Common myeloid progenitor, CD34-positive (primary cell): Measurements from ENCODE around the gene YPEL4.

ENCODE experiments used
- CTCF ChIA-PET: fragments of 350-600 bp; sonication (Branson Sonifier 250); formaldehyde crosslinking; loops from one replicate; lab custom pipeline; 2021; ENCODE audit warnings: antibody characterized with exemption; lab: Charles Lee
- POLR2A ChIA-PET: fragments of 350-600 bp; sonication (Branson Sonifier 250); formaldehyde crosslinking; loops from one replicate; lab custom pipeline; 2021; ENCODE audit warnings: antibody characterized with exemption; lab: Charles Lee
- DNase-seq, 3 donors: peaks; one replicate each; pipeline versions ENCODE4 v3.0.0 to v3.0.0-alpha.2; 2013
- H3K27ac ChIP-seq, 2 experiments: 1 replicate in 1 of 2; 2 replicates in 1 of 2; pipeline ENCODE4 v1.7.0; 2013; ENCODE audit warnings: inconsistent platforms in 2 of 2, low read length in 2 of 2, mild to moderate bottlenecking in 2 of 2, low read depth in 1 of 2, moderate library complexity in 1 of 2; ENCODE audit not compliant: severe bottlenecking in 2 of 2, insufficient read depth in 1 of 2, poor library complexity in 1 of 2
- H3K27me3 ChIP-seq, 5 experiments: replicated peaks in 2 of 5; 1 replicate in 3 of 5; 2 replicates in 2 of 5; pipeline versions ENCODE4 v1.6.1 to v1.7.0; 2013; ENCODE audit warnings: low read length in 4 of 5, mild to moderate bottlenecking in 2 of 5, moderate library complexity in 2 of 5, inconsistent platforms in 1 of 5; ENCODE audit not compliant: insufficient read depth in 5 of 5, control insufficient read depth in 4 of 5
- H3K36me3 ChIP-seq, 4 experiments: 1 replicate in 2 of 4; 2 replicates in 2 of 4; pipeline versions ENCODE4 v1.6.1 to v1.7.0; 2013; ENCODE audit warnings: low read length in 3 of 4, control low read depth in 1 of 4, mild to moderate bottlenecking in 1 of 4; ENCODE audit not compliant: control insufficient read depth in 4 of 4, insufficient read depth in 4 of 4
- H3K4me1 ChIP-seq, 4 experiments: 1 replicate in 3 of 4; 2 replicates in 1 of 4; pipeline versions ENCODE4 v1.6.1 to v1.7.1; 2013; ENCODE audit warnings: low read length in 3 of 4, mild to moderate bottlenecking in 3 of 4, control low read depth in 1 of 4, inconsistent platforms in 1 of 4, moderate library complexity in 1 of 4; ENCODE audit not compliant: control insufficient read depth in 4 of 4, insufficient read depth in 4 of 4; ENCODE audit errors: control extremely low read depth in 1 of 4
- H3K4me3 ChIP-seq, 7 experiments: 1 replicate in 4 of 7; 2 replicates in 3 of 7; pipeline versions ENCODE4 v1.5.1 to v1.7.0; 2013; ENCODE audit warnings: mild to moderate bottlenecking in 7 of 7, low read length in 6 of 7, moderate library complexity in 6 of 7, inconsistent platforms in 2 of 7, low read depth in 2 of 7, control low read depth in 1 of 7; ENCODE audit not compliant: insufficient read depth in 4 of 7, control insufficient read depth in 1 of 7; ENCODE audit errors: extremely low read depth in 1 of 7
- H3K9me3 ChIP-seq, 5 experiments: 1 replicate in 4 of 5; 2 replicates in 1 of 5; pipeline versions ENCODE4 v1.6.1 to v1.7.1; 2013; ENCODE audit warnings: low read length in 4 of 5, mild to moderate bottlenecking in 2 of 5, inconsistent platforms in 1 of 5, low read depth in 1 of 5, moderate library complexity in 1 of 5; ENCODE audit not compliant: control insufficient read depth in 4 of 5, insufficient read depth in 2 of 5; ENCODE audit errors: control extremely low read depth in 1 of 5
- WGBS: methylation state at CpG from one replicate; pipeline ENCODE4 v1.1.5; 2013; ENCODE audit not compliant: insufficient coverage; 5-methylcytosine and 5-hydroxymethylcytosine counted together

The YPEL4 gene

GRCh38 chr11:57662893-57663292 is 13.2 kb upstream of the YPEL4 start:
- H3K27me3 ChIP-seq: no peaks in the 10 kb centered on the region
- H3K9me3 ChIP-seq: no peaks in the 10 kb centered on the region
- H3K4me3 ChIP-seq: no peak overlapping the region
- peak in 2 of 3 donors; percentile 67 to 68 for DNase-seq
- peaks cover 6 to 35% (median 27%) of the 10 kb centered on the region in 4 experiments for H3K36me3 ChIP-seq
- H3K4me1 ChIP-seq: peaks cover 8 to 16% (median 13%) of the 10 kb centered on the region in 4 experiments
- 50% methylated on average over 2 of the region's 4 CpGs for WGBS
- ChIA-PET CTCF (interaction anchor here (0.6 to 1.5 kb wide), 7 partner anchors 11 to 138 kb away, joined by 3 to 11 read pairs (median 3); partner anchors contain the start of gene UBE2L6), POLR2A (no interaction called here)
- H3K27ac ChIP-seq: no peak overlapping the region

- Histone ChIP-seq H3K27me3 (no peaks in the 10 kb centered on the region), H3K36me3 (peaks cover 6 to 35% (median 27%) of the 10 kb centered on the region in 4 experiments), H3K4me1 (peaks cover 8 to 18% (median 13%) of the 10 kb centered on the region in 4 experiments), H3K9me3 (no peaks in the 10 kb centered on the region), H3K27ac (no peak overlapping the region), H3K4me3 (no peak overlapping the region)
- DNase-seq: no peak
- CTCF ChIA-PET: interaction anchor here (0.6 to 1.8 kb wide), 4 partner anchors 11 to 1156 kb away, joined by 3 to 8 read pairs (median 4); partner anchors contain the start of gene YPEL4
- POLR2A ChIA-PET: interaction anchor here (0.6 kb wide), 1 partner anchor 11 kb away, joined by 4 read pairs; no protein-coding TSS in a partner anchor
- 96% methylated on average over 11 of the region's 14 CpGs for WGBS
Measured at GRCh38 chr11:57659669-57660068, 10.0 kb upstream of the YPEL4 start.

- DNase-seq: peak in 2 of 3 donors; percentile 56 to 59
- no CpG with 5 or more reads among the region's 8 CpGs for WGBS
- Histone ChIP-seq H3K9me3 (no peaks in the 10 kb centered on the region), H3K27ac (peak overlapping the region; percentile 62 to 85), H3K27me3 (no peaks in the 10 kb centered on the region), H3K4me3 (peak overlapping the region; percentile 75 to 98 (median 95)), H3K4me1 (peaks cover 14 to 24% (median 18%) of the 10 kb centered on the region in 4 experiments), H3K36me3 (peaks cover 6 to 35% (median 27%) of the 10 kb centered on the region in 4 experiments)
- POLR2A ChIA-PET: interaction anchor here (1.8 kb wide), 1 partner anchor 10 kb away, joined by 7 read pairs; the partner anchor contains the start of gene ZDHHC5
- CTCF ChIA-PET: interaction anchor here (0.8 to 5.1 kb wide), 5 partner anchors 9 to 856 kb away, joined by 3 to 25 read pairs (median 8); partner anchors contain the start of gene YPEL4
Measured at GRCh38 chr11:57658023-57658361, 8.3 kb upstream of the YPEL4 start.

- Histone ChIP-seq H3K27me3 (no peaks in the 10 kb centered on the region), H3K4me1 (peaks cover 18 to 30% (median 24%) of the 10 kb centered on the region in 4 experiments), H3K36me3 (peaks cover 6 to 29% (median 23%) of the 10 kb centered on the region in 4 experiments), H3K9me3 (no peaks in the 10 kb centered on the region), H3K27ac (peak within 1 kb of the TSS; percentile 62 to 85), H3K4me3 (peak within 1 kb of the TSS; percentile 75 to 98 (median 95))
- 0% methylated on average over 42 of the region's 45 CpGs for WGBS
- CTCF ChIA-PET: interaction anchor here (0.8 to 5.1 kb wide), 5 partner anchors 8 to 857 kb away, joined by 3 to 25 read pairs (median 8); partner anchors contain the start of gene YPEL4
- DNase-seq: peak; percentile 99
- POLR2A ChIA-PET: interaction anchor here (1.1 to 1.8 kb wide), 2 partner anchors 10 to 11 kb away, joined by 3 to 7 read pairs; partner anchors contain the start of gene ZDHHC5
Measured at GRCh38 chr11:57657194-57658022, 7.7 kb upstream of the YPEL4 start, which contains the start of gene CLP1. CLP1 (plus strand) TSS chr11:57657762; CDS start chr11:57659477, 1,715 bp downstream.

GRCh38 chr11:57656885-57657193 is 7.1 kb upstream of the YPEL4 start:
- Histone ChIP-seq H3K9me3 (no peaks in the 10 kb centered on the region), H3K4me1 (peaks cover 18 to 32% (median 26%) of the 10 kb centered on the region in 4 experiments), H3K4me3 (peak overlapping the region; percentile 16 to 96 (median 85)), H3K27ac (peak overlapping the region; percentile 61 to 85), H3K36me3 (peaks cover 6 to 25% (median 20%) of the 10 kb centered on the region in 4 experiments), H3K27me3 (no peaks in the 10 kb centered on the region)
- CTCF ChIA-PET: interaction anchor here (1.4 to 5.1 kb wide), 3 partner anchors 12 to 19 kb away, joined by 3 to 25 read pairs (median 13); no protein-coding TSS in a partner anchor
- POLR2A ChIA-PET: interaction anchor here (1.1 to 1.8 kb wide), 2 partner anchors 10 to 11 kb away, joined by 3 to 7 read pairs; partner anchors contain the start of gene ZDHHC5
- 14% methylated on average over 3 of the region's 5 CpGs for WGBS
- DNase-seq: no peak

GRCh38 chr11:57653163-57653562 is 3.5 kb upstream of the YPEL4 start:
- no peak overlapping the region for H3K27ac ChIP-seq
- 20% methylated on average over 1 of the region's 3 CpGs for WGBS
- peaks cover 30 to 50% (median 42%) of the 10 kb centered on the region in 4 experiments for H3K4me1 ChIP-seq
- peak in 1 of 3 donors; percentile 27 for DNase-seq
- CTCF ChIA-PET: interaction anchor here (1.9 kb wide), 2 partner anchors 12 to 13 kb away, joined by 6 to 11 read pairs; no protein-coding TSS in a partner anchor
- peaks cover 0 to 18% (median 10%) of the 10 kb centered on the region in 5 experiments for H3K27me3 ChIP-seq
- POLR2A ChIA-PET: no interaction called here
- no peaks in the 10 kb centered on the region for H3K9me3 ChIP-seq
- peak overlapping the region in 4 of 7 experiments; percentile 2 to 59 (median 19) for H3K4me3 ChIP-seq
- H3K36me3 ChIP-seq: no peaks in the 10 kb centered on the region
